ENCODE measurements around the gene CHEK2.

- TF ChIP-seq CTCF (IDR thresholded peaks at IDR 0.05): no peak
- no peak for TF ChIP-seq POLR2A (IDR thresholded peaks at IDR 0.05)
These were observed 83.2 kb downstream of the CHEK2 start for GRCh38 chr22:28658448-28658847.
